HG03039 (cell line): ENCODE data around the gene ATP10D.
"Not testable (repeated sequence)": the region's sequence is repeated elsewhere in the genome, so short reads cannot be mapped to it uniquely, and the experiment has no call there.

Experiments
- ATAC-seq: cut with Tn5 transposase; IDR thresholded peaks from one replicate; pipeline ENCODE4 v1.9.1; 2021; ENCODE audit warnings: mild to moderate bottlenecking, moderate library complexity; ENCODE audit not compliant: unreplicated experiment

Gene ATP10D

GRCh38 chr4:47534772-47535171, 49.7 kb downstream of the ATP10D start:
- ATAC-seq: no peak

GRCh38 chr4:47535567-47536147, 50.6 kb downstream of the ATP10D start:
- no peak for ATAC-seq

- ATAC-seq: no peak
Observed at GRCh38 chr4:47536966-47537365, 51.9 kb downstream of the ATP10D start.

GRCh38 chr4:47538111-47538824, 53.2 kb downstream of the ATP10D start:
- ATAC-seq: no peak

- ATAC-seq: no peak
Observed at GRCh38 chr4:47538825-47539154, 53.7 kb downstream of the ATP10D start.

GRCh38 chr4:47542640-47543039, 57.6 kb downstream of the ATP10D start:
- ATAC-seq: not testable (repeated sequence)

GRCh38 chr4:47543331-47543730, 58.3 kb downstream of the ATP10D start:
- ATAC-seq: no peak

- ATAC-seq: not testable (repeated sequence)
Observed at GRCh38 chr4:47550357-47550756, 65.3 kb downstream of the ATP10D start.

- ATAC-seq: no peak
Observed at GRCh38 chr4:47550899-47551548, 65.9 kb downstream of the ATP10D start.

GRCh38 chr4:47551682-47552081, 66.6 kb downstream of the ATP10D start:
- no peak for ATAC-seq

- no peak for ATAC-seq
Observed at GRCh38 chr4:47553329-47554125, 68.5 kb downstream of the ATP10D start.

- ATAC-seq: not testable (repeated sequence)
Observed at GRCh38 chr4:47555920-47556319, 70.8 kb downstream of the ATP10D start.

- no peak for ATAC-seq
Observed at GRCh38 chr4:47557255-47557654, 72.2 kb downstream of the ATP10D start.

GRCh38 chr4:47560682-47561081, 75.6 kb downstream of the ATP10D start:
- ATAC-seq: no peak

- ATAC-seq: no peak
Observed at GRCh38 chr4:47561331-47561730, 76.3 kb downstream of the ATP10D start.

- ATAC-seq: no peak
Observed at GRCh38 chr4:47562297-47562696, 77.2 kb downstream of the ATP10D start.

GRCh38 chr4:47566566-47566965, 81.5 kb downstream of the ATP10D start:
- ATAC-seq: no peak

- no peak for ATAC-seq
Observed at GRCh38 chr4:47566969-47567368, 81.9 kb downstream of the ATP10D start.

GRCh38 chr4:47567511-47567910, 82.4 kb downstream of the ATP10D start:
- ATAC-seq: no peak

- no peak for ATAC-seq
Observed at GRCh38 chr4:47570816-47571215, 85.7 kb downstream of the ATP10D start.

- no peak for ATAC-seq
Observed at GRCh38 chr4:47572981-47573380, 87.9 kb downstream of the ATP10D start.
